Measurements from ENCODE around the gene KRT31.

KRT31 gene

DNA sequence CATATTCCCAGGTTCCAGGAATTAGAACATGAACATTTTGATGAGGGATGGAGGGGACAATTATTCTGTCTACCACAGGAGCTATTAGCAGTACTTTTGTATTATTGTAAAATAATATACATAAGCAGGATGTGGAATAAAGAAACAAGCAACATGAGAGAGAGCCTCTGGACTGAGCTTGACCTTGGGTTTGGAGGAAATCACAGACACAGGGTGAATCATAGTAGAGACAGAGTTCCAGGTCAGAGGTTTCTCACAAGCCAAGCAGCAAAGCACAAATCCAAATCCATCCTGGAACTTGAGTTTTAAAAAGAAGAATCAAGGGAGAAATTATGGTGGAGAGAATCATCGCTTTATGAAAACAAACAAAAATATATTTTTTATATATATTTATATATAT is 5.1 kb downstream of the KRT31 start:
- TF ChIP-seq POLR2A (IDR thresholded peaks at IDR 0.05; ENCODE audit: extremely low read depth, insufficient read length) = no peak
- TF ChIP-seq, protein P1, sequence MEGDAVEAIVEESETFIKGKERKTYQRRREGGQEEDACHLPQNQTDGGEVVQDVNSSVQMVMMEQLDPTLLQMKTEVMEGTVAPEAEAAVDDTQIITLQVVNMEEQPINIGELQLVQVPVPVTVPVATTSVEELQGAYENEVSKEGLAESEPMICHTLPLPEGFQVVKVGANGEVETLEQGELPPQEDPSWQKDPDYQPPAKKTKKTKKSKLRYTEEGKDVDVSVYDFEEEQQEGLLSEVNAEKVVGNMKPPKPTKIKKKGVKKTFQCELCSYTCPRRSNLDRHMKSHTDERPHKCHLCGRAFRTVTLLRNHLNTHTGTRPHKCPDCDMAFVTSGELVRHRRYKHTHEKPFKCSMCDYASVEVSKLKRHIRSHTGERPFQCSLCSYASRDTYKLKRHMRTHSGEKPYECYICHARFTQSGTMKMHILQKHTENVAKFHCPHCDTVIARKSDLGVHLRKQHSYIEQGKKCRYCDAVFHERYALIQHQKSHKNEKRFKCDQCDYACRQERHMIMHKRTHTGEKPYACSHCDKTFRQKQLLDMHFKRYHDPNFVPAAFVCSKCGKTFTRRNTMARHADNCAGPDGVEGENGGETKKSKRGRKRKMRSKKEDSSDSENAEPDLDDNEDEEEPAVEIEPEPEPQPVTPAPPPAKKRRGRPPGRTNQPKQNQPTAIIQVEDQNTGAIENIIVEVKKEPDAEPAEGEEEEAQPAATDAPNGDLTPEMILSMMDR (IDR thresholded peaks at IDR 0.05; ENCODE audit: low read depth, low read length) = no peak
- TF ChIP-seq, protein P2, sequence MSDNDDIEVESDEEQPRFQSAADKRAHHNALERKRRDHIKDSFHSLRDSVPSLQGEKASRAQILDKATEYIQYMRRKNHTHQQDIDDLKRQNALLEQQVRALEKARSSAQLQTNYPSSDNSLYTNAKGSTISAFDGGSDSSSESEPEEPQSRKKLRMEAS (IDR thresholded peaks at IDR 0.05; ENCODE audit: low read depth, low read length) = no peak
- no peak for TF ChIP-seq MYC (IDR thresholded peaks at IDR 0.05; ENCODE audit: low read depth, low read length)
- H3K4me3 ChIP-seq (ENCODE audit: low read depth, low read length) = no peak overlapping the region
- DNase-seq (ENCODE audit: low read depth) = no peak

DNA sequence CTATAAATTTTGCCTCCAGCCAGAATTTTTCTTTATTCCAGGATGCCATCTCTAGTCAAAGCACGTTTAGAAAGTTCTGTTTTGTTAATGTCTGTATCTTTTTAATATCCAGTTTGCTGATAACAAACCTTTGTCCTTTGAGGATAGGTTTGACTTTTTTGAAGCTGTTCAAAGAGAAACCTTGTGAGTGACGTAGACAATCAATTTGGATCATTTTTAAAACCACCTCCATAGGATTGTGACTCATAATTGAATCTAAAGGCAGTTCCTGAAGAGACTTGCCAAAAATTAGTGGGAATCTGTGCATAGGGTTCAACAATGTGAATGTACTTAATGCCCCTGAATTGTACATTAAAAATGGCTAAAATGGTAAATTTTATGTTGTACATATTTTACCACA is 5.9 kb downstream of the KRT31 start:
- DNase-seq (ENCODE audit: low read depth) = no peak
- H3K4me3 ChIP-seq (ENCODE audit: low read depth, low read length) = no peak overlapping the region
- TF ChIP-seq, protein P2 (IDR thresholded peaks at IDR 0.05; ENCODE audit: low read depth, low read length) = no peak
- no peak for TF ChIP-seq MYC (IDR thresholded peaks at IDR 0.05; ENCODE audit: low read depth, low read length)
- TF ChIP-seq, protein P1 (IDR thresholded peaks at IDR 0.05; ENCODE audit: low read depth, low read length) = no peak
- no peak for TF ChIP-seq POLR2A (IDR thresholded peaks at IDR 0.05; ENCODE audit: extremely low read depth, insufficient read length)

DNA sequence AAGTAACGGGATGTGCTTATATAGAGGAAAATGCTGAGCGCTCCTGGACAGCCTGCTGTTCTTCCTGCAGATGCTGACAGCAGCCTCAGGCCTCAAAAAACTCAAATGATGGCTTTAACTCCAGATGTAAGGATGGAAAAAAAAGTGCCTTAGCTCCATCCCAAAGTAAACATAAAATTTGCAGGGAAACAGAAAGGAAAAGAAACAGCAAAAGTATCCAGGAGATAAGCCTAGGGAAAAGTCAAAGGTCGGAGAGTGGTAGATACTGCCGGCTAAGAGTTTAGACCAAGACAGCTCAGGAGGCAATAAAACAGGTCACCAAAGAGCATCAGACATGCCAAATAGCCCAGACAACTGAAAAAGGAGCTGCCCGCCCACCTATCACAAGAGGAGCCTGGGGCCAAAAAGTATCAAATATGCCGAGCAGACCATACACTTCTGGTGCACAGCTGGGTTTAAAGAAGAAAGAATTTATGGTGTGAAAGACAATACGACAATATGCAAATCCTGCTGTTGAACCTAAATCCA is 6.9 kb downstream of the KRT31 start:
- H3K4me3 ChIP-seq (ENCODE audit: low read depth, low read length) = no peak overlapping the region
- TF ChIP-seq MYC (IDR thresholded peaks at IDR 0.05; ENCODE audit: low read depth, low read length) (no peak), POLR2A (IDR thresholded peaks at IDR 0.05; ENCODE audit: extremely low read depth, insufficient read length) (no peak)
- TF ChIP-seq, protein P2 (IDR thresholded peaks at IDR 0.05; ENCODE audit: low read depth, low read length) = no peak
- TF ChIP-seq, protein P1 (IDR thresholded peaks at IDR 0.05; ENCODE audit: low read depth, low read length) = no peak
- no peak for DNase-seq (ENCODE audit: low read depth)

DNA sequence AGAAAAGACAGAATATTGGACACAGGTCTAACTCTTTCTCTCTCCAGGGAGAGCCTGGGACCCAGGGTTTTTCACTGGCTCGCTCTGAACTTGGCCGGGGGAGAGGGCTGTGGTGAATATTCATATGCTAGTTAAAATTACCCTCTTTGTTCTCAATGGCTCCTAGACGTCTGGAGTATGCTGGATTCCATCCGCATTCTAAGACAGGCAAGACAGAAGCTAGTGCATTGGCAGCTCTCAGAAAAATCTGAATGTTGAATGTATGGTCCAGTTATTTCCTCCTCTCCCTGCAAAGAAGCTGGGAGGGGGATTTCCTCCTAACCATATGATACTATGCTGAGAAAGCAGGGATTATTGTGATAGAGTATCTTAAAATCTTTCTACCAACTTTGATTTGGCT is 9.7 kb downstream of the KRT31 start:
- DNase-seq (ENCODE audit: low read depth) = no peak
- TF ChIP-seq, protein P2 (IDR thresholded peaks at IDR 0.05; ENCODE audit: low read depth, low read length) = no peak
- no peak for TF ChIP-seq POLR2A (IDR thresholded peaks at IDR 0.05; ENCODE audit: extremely low read depth, insufficient read length)
- TF ChIP-seq MYC (IDR thresholded peaks at IDR 0.05; ENCODE audit: low read depth, low read length) = no peak
- TF ChIP-seq, protein P1 (IDR thresholded peaks at IDR 0.05; ENCODE audit: low read depth, low read length) = no peak
- H3K4me3 ChIP-seq (ENCODE audit: low read depth, low read length) = no peak overlapping the region

DNA sequence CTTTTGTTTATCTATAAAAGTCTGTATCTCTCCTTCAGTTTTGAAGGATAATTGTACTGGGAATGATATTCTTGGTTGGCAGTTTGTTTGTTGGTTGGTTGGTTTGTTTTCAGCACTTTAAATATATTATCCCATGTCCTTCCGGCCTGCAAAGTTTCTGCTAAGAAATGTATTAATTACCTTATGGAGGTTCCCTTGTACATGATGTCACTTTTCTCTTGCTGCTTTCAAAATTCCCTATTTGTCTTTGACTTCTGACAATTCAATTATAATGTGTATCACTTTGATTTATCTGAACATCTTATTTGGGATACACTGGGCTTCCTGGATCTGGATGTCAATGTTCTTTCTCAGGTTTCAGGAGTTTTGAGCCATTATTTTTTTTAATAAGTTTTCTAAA is 11.2 kb downstream of the KRT31 start:
- DNase-seq (ENCODE audit: low read depth) = no peak
- TF ChIP-seq, protein P1 (IDR thresholded peaks at IDR 0.05; ENCODE audit: low read depth, low read length) = no peak
- TF ChIP-seq, protein P2 (IDR thresholded peaks at IDR 0.05; ENCODE audit: low read depth, low read length) = no peak
- TF ChIP-seq MYC (IDR thresholded peaks at IDR 0.05; ENCODE audit: low read depth, low read length) (no peak), POLR2A (IDR thresholded peaks at IDR 0.05; ENCODE audit: extremely low read depth, insufficient read length) (no peak)

More for the DNA sequence above, 11.2 kb downstream of the KRT31 start:
- H3K4me3 ChIP-seq (ENCODE audit: low read depth, low read length) = no peak overlapping the region
